Keratinocyte (primary cell): Measurements from ENCODE around the gene VAX1. TPM values are rescaled to one million over a fixed set of nuclear protein-coding genes. Genes with fewer than 3 reads are reported as not detected.

Source experiments
- DNase-seq: peaks from one replicate; pipeline ENCODE4 v3.0.0-alpha.2; 2011; ENCODE audit warnings: low read depth, missing footprints, low spot score
- FAIRE-seq: peaks from 2 replicates; lab custom pipeline; 2011; peaks lifted over from hg19 to GRCh38; lab: Jason Lieb, UNC
- H2AFZ ChIP-seq: 2 replicates; pipeline ENCODE4 v1.6.0; 2012; ENCODE audit warnings: low read length, control low read depth, inconsistent platforms; ENCODE audit not compliant: control insufficient read depth
- H3K27ac ChIP-seq: 2 replicates; pipeline ENCODE4 v1.5.1; 2011; ENCODE audit warnings: low read length; ENCODE audit not compliant: control insufficient read depth, insufficient read depth
- H3K27me3 ChIP-seq: 3 replicates; pipeline ENCODE4 v1.6.0; 2011; ENCODE audit warnings: low read length; ENCODE audit not compliant: control insufficient read depth, insufficient read depth; ENCODE audit errors: extremely low read depth
- H3K36me3 ChIP-seq, 2 experiments: 2 replicates in 1 of 2; 3 replicates in 1 of 2; pipeline ENCODE4 v1.5.1; 2011; ENCODE audit warnings: low read length in 2 of 2, mild to moderate bottlenecking in 1 of 2; ENCODE audit not compliant: control insufficient read depth in 2 of 2, insufficient read depth in 2 of 2; ENCODE audit errors: extremely low read depth in 1 of 2
- H3K4me1 ChIP-seq: 3 replicates; pipeline ENCODE4 v1.5.1; 2011; ENCODE audit warnings: low read length; ENCODE audit not compliant: control insufficient read depth, insufficient read depth; ENCODE audit errors: extremely low read depth
- H3K4me2 ChIP-seq: 3 replicates; pipeline ENCODE4 v1.6.0; 2011; ENCODE audit warnings: low read depth, low read length; ENCODE audit not compliant: control insufficient read depth, insufficient read depth; ENCODE audit errors: extremely low read depth
- H3K4me3 ChIP-seq, 3 experiments: fragments of 200-600 bp in 1 of 3; sonication (generic) in 1 of 3; 2 replicates in 2 of 3; 3 replicates in 1 of 3; pipeline ENCODE4 v1.5.1; 2011 to 2016; ENCODE audit warnings: low read length in 3 of 3, mild to moderate bottlenecking in 3 of 3, control low read depth in 2 of 3, inconsistent platforms in 1 of 3, low read depth in 1 of 3, mixed read lengths in 1 of 3, mixed run types in 1 of 3, moderate library complexity in 1 of 3; ENCODE audit not compliant: control insufficient read depth in 2 of 3, insufficient read depth in 2 of 3; ENCODE audit errors: extremely low read depth in 1 of 3
- H3K79me2 ChIP-seq: 2 replicates; pipeline ENCODE4 v1.6.0; 2012; ENCODE audit warnings: low read length; ENCODE audit not compliant: control insufficient read depth, insufficient read depth
- H3K9ac ChIP-seq: 3 replicates; pipeline ENCODE4 v1.6.0; 2011; ENCODE audit warnings: low read length; ENCODE audit not compliant: control insufficient read depth, insufficient read depth; ENCODE audit errors: extremely low read depth
- H3K9me1 ChIP-seq: 3 replicates; pipeline ENCODE4 v1.6.0; 2011; ENCODE audit warnings: low read length; ENCODE audit not compliant: control insufficient read depth, insufficient read depth; ENCODE audit errors: extremely low read depth
- H3K9me3 ChIP-seq: 2 replicates; pipeline ENCODE4 v1.5.1; 2012; ENCODE audit warnings: low read depth, low read length; ENCODE audit not compliant: control insufficient read depth
- H4K20me1 ChIP-seq: 3 replicates; pipeline ENCODE4 v1.6.0; 2011; ENCODE audit warnings: low read length; ENCODE audit not compliant: control insufficient read depth, insufficient read depth; ENCODE audit errors: extremely low read depth
- CTCF ChIP-seq, 3 experiments: IDR thresholded peaks in 1 of 3; conservative IDR thresholded peaks in 1 of 3; optimal IDR thresholded peaks in 1 of 3; 2 replicates in 2 of 3; 3 replicates in 1 of 3; pipeline versions ENCODE3 to v1.5.1; 2011; ENCODE audit warnings: low read length in 3 of 3, mild to moderate bottlenecking in 3 of 3, moderate library complexity in 2 of 3, control low read depth in 1 of 3, inconsistent platforms in 1 of 3; ENCODE audit not compliant: insufficient read depth in 2 of 3; ENCODE audit errors: extremely low read depth in 1 of 3
- EZH2 ChIP-seq: IDR thresholded peaks from one replicate; pipeline ENCODE4 v1.6.1; 2012; ENCODE audit warnings: inconsistent platforms, mild to moderate bottlenecking, low read length, moderate library complexity
- dilution Hi-C: fragments of 300-500 bp; cut with MboI; formaldehyde crosslinking; loops from one replicate; pipeline ENCODE4 v1.7.0; 2020; ENCODE audit warnings: low sequenced_read_pairs; ENCODE audit not compliant: extremely low pct_ligation_motif_present
- polyA plus RNA-seq, 5 experiments: library from polyadenylated mRNA; depleted of rRNA in 3 of 5; stranded (reverse) in 3 of 5; stranded (forward) in 1 of 5; unstranded in 1 of 5; fragments of >200 nt; gene quantifications; 1 replicate in 1 of 5; 2 replicates in 3 of 5; 3 replicates in 1 of 5; pipeline versions ENCODE4 v1.2.1 to v1.2.3, GENCODE V29; 2011 to 2012; ENCODE audit warnings: missing spikeins in 2 of 5, low read depth in 1 of 5, low replicate concordance in 1 of 5

The VAX1 gene
- polyA plus RNA-seq, 1 donor (not counting 4 experiments of a cell fraction or from before 2014, with no cell fraction given), result not detected

GRCh38 chr10:117138838-117139580 lies 939 bp upstream of the VAX1 start:
- Histone ChIP-seq H3K27ac (no peak overlapping the region), H3K9me3 (no peaks in the 10 kb centered on the region), H3K4me1 (no peaks in the 10 kb centered on the region), H2AFZ (no peak overlapping the region), H4K20me1 (no peaks in the 10 kb centered on the region), H3K4me2 (no peak overlapping the region), H3K9ac (no peak overlapping the region), H3K9me1 (no peaks in the 10 kb centered on the region), H3K79me2 (no peaks in the 10 kb centered on the region), H3K4me3 (no peak overlapping the region), H3K27me3 (peaks cover 93% of the 10 kb centered on the region), H3K36me3 (no peaks in the 10 kb centered on the region)
- FAIRE-seq (no peak), DNase-seq (no peak)
- TF ChIP-seq EZH2 (peak; percentile 80), CTCF (optimal IDR thresholded peaks at IDR 0.05 in 1 of 3, IDR thresholded peaks at IDR 0.05 in 1 of 3, conservative IDR thresholded peaks at IDR 0.05 in 1 of 3; ENCODE audit: extremely low read depth in 1 of 3, insufficient read depth in 2 of 3, low read length in 3 of 3) (no peak)
- dilution Hi-C loops, result no loop called here

- Histone ChIP-seq H4K20me1 (no peaks in the 10 kb centered on the region), H3K9me1 (no peaks in the 10 kb centered on the region), H3K27me3 (peaks cover 95% of the 10 kb centered on the region), H3K79me2 (no peaks in the 10 kb centered on the region), H3K4me1 (peaks cover 2% of the 10 kb centered on the region), H2AFZ (peak overlapping the region; percentile 37), H3K9me3 (peaks cover 4% of the 10 kb centered on the region), H3K27ac (no peak overlapping the region), H3K36me3 (no peaks in the 10 kb centered on the region), H3K4me3 (peak overlapping the region; percentile 33 to 56 (median 44)), H3K4me2 (peak overlapping the region; percentile 83), H3K9ac (no peak overlapping the region)
- dilution Hi-C loops, result no loop called here
- TF ChIP-seq CTCF (optimal IDR thresholded peaks at IDR 0.05 in 1 of 3, IDR thresholded peaks at IDR 0.05 in 1 of 3, conservative IDR thresholded peaks at IDR 0.05 in 1 of 3; ENCODE audit: extremely low read depth in 1 of 3, insufficient read depth in 2 of 3, low read length in 3 of 3), result no peak
- no peak for TF ChIP-seq EZH2
- DNase-seq (no peak), FAIRE-seq (no peak)
Measured at GRCh38 chr10:117137031-117137910, 799 bp downstream of the VAX1 start.
